GM23338 (cell line): ENCODE measurements around the gene ADPGK. TPM values are rescaled to one million over a fixed set of nuclear protein-coding genes. Genes with fewer than 3 reads are reported as not detected.

Source experiments
- ATAC-seq: fragments of 200-7000 bp; cut with Tn5 transposase; 3 replicates; pipeline ENCODE4 v1.9.1; 2020
- DNase-seq: peaks from one replicate; pipeline ENCODE4 v3.0.0-alpha.2; 2015; ENCODE audit warnings: low spot score
- H2AFZ ChIP-seq: fragments of 200-600 bp; sonication (generic); 2 replicates; pipeline ENCODE4 v1.8.0; 2016; ENCODE audit warnings: antibody characterized with exemption, mild to moderate bottlenecking, moderate library complexity
- H3F3A ChIP-seq: fragments of 200-600 bp; sonication (generic); replicated peaks from 2 replicates; pipeline ENCODE4 v1.8.0; 2017; ENCODE audit warnings: antibody characterized with exemption, mixed run types, low read depth
- H3K27ac ChIP-seq: fragments of 200-600 bp; sonication (generic); 2 replicates; pipeline ENCODE4 v1.6.1; 2016; ENCODE audit warnings: low read depth
- H3K27me3 ChIP-seq: fragments of 200-600 bp; sonication (generic); 2 replicates; pipeline ENCODE4 v1.8.0; 2016; ENCODE audit warnings: mild to moderate bottlenecking, mixed run types, moderate library complexity; ENCODE audit not compliant: insufficient read depth
- H3K36me3 ChIP-seq: fragments of 200-600 bp; sonication (generic); 2 replicates; pipeline ENCODE4 v1.8.0; 2016; ENCODE audit warnings: mild to moderate bottlenecking; ENCODE audit not compliant: insufficient read depth
- H3K4me1 ChIP-seq: fragments of 200-600 bp; sonication (generic); 2 replicates; pipeline ENCODE4 v1.8.0; 2016; ENCODE audit warnings: mild to moderate bottlenecking, moderate library complexity; ENCODE audit not compliant: insufficient read depth
- H3K4me2 ChIP-seq: fragments of 200-600 bp; sonication (generic); 2 replicates; pipeline ENCODE4 v1.7.1; 2017; ENCODE audit warnings: mixed run types
- H3K4me3 ChIP-seq: fragments of 200-600 bp; sonication (generic); 2 replicates; pipeline ENCODE4 v1.6.1; 2016; ENCODE audit warnings: mixed run types
- H3K79me2 ChIP-seq: fragments of 200-600 bp; sonication (generic); replicated peaks from 2 replicates; pipeline ENCODE4 v1.8.0; 2017; ENCODE audit warnings: mild to moderate bottlenecking; ENCODE audit not compliant: insufficient read depth
- H3K9me2 ChIP-seq: fragments of 200-600 bp; sonication (generic); 2 replicates; pipeline ENCODE4 v1.8.0; 2017; ENCODE audit not compliant: insufficient read depth
- H4K20me1 ChIP-seq: fragments of 200-600 bp; sonication (generic); replicated peaks from 2 replicates; pipeline ENCODE4 v1.8.0; 2017; ENCODE audit warnings: mild to moderate bottlenecking; ENCODE audit not compliant: insufficient read depth
- H3K27ac Mint-ChIP-seq: 2 replicates; pipeline ENCODE4 v1.8.0; 2020; ENCODE audit warnings: inconsistent platforms, mild to moderate bottlenecking, moderate library complexity, mixed read lengths
- H3K27me3 Mint-ChIP-seq: 3 replicates; pipeline ENCODE4 v1.8.0; 2022; ENCODE audit warnings: low read depth, mild to moderate bottlenecking, moderate library complexity, mixed read lengths, inconsistent platforms; ENCODE audit not compliant: insufficient read depth, poor library complexity
- H3K36me3 Mint-ChIP-seq: 3 replicates; pipeline ENCODE4 v1.8.0; 2021; ENCODE audit warnings: low read depth, mild to moderate bottlenecking, inconsistent platforms, moderate library complexity, mixed read lengths
- H3K4me1 Mint-ChIP-seq: 3 replicates; pipeline ENCODE4 v1.8.0; 2020; ENCODE audit warnings: mild to moderate bottlenecking, inconsistent platforms, mixed read lengths
- H3K4me3 Mint-ChIP-seq: 3 replicates; pipeline ENCODE4 v1.8.0; 2021; ENCODE audit warnings: moderate library complexity, mild to moderate bottlenecking, inconsistent platforms, mixed read lengths
- H3K9me3 Mint-ChIP-seq: 3 replicates; pipeline ENCODE4 v1.8.0; 2020; ENCODE audit warnings: moderate library complexity, mild to moderate bottlenecking, inconsistent platforms, mixed read lengths
- CREB1 ChIP-seq: fragments of 250-450 bp; sonication (Bioruptor Pico); IDR thresholded peaks from 2 replicates; pipeline ENCODE4 v1.5.0; 2020; ENCODE audit warnings: low read depth, mild to moderate bottlenecking, moderate library complexity
- EZH2 ChIP-seq: fragments of 200-600 bp; sonication (generic); IDR thresholded peaks from one replicate; pipeline ENCODE4 v1.8.0; 2017; ENCODE audit warnings: antibody characterized with exemption, mild to moderate bottlenecking, low read depth; ENCODE audit not compliant: unreplicated experiment
- STAT1 ChIP-seq: IDR thresholded peaks from one replicate; pipeline ENCODE4 v1.6.1; 2016; ENCODE audit warnings: antibody characterized with exemption; ENCODE audit not compliant: unreplicated experiment
- ZNF114 ChIP-seq: fragments of 250-450 bp; sonication (Bioruptor Pico); IDR thresholded peaks from 2 replicates; pipeline ENCODE4 v1.5.0; 2020; ENCODE audit warnings: mild to moderate bottlenecking, moderate library complexity
- ZNF331 ChIP-seq: fragments of 250-450 bp; sonication (Bioruptor Pico); IDR thresholded peaks from 2 replicates; pipeline ENCODE4 v1.5.0; 2020; ENCODE audit warnings: low read depth, mild to moderate bottlenecking, moderate library complexity
- polyA plus RNA-seq: library from polyadenylated mRNA; unstranded; fragments of >200 nt; fragmentation: Nextera tagmentation; extraction: Ambion mirVana; gene quantifications from 2 replicates; pipeline ENCODE4 v1.2.1, GENCODE V29; 2016
- total RNA-seq: library from RNA; depleted of rRNA; stranded (reverse); fragments of >200 nt; shearing (Covaris generic); gene quantifications from 2 replicates; pipeline ENCODE4 v1.2.3, GENCODE V29; 2014
- TF ChIP-seq, protein P1 (sequence below), 2 experiments: fragments of 200-600 bp in 1 of 2; sonication (generic) in 1 of 2; conservative IDR thresholded peaks; 2 replicates each; pipeline versions ENCODE4 v1.5.1 to v1.6.1; 2016 to 2017; ENCODE audit warnings: antibody characterized with exemption in 2 of 2, low read depth in 2 of 2, mild to moderate bottlenecking in 2 of 2, moderate library complexity in 1 of 2
- TF ChIP-seq, protein P2 (sequence below): IDR thresholded peaks from one replicate; pipeline ENCODE4 v1.6.1; 2018; ENCODE audit warnings: antibody characterized with exemption; ENCODE audit not compliant: unreplicated experiment
- TF ChIP-seq, protein P3 (sequence below): fragments of 250-450 bp; sonication (Bioruptor Pico); IDR thresholded peaks from 2 replicates; pipeline ENCODE4 v1.5.0; 2020; ENCODE audit warnings: mild to moderate bottlenecking, moderate library complexity
- TF ChIP-seq, protein P4 (sequence below): IDR thresholded peaks from 2 replicates; pipeline ENCODE4 v1.6.1; 2016; ENCODE audit warnings: antibody characterized with exemption

Gene ADPGK
- total and polyA plus RNA-seq, 2 experiments from 2014 or later = 21.5 to 57.0 TPM

DNA sequence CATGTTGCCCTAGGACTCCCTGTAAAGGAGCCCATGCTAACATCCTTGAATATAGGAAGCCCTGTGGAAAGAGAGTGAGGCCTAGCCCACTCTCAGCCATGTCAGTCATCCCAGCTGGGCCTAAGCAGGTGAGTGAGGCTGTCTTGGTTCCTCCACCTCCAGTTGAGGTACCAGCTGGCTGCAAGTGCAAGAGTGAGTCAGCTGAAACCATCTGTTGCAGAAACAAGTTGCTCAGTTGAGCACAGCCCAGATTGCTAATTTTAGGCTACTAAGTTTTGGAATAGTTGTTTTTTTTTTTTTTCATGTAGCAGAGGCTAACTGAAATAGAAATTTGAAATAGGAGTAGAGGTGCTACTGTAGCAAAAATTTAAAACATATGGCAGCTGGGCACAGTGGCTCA lies 43.7 kb upstream of the ADPGK start:
- TF ChIP-seq EZH2 (no peak), STAT1 (no peak)
- TF ChIP-seq, protein P1, sequence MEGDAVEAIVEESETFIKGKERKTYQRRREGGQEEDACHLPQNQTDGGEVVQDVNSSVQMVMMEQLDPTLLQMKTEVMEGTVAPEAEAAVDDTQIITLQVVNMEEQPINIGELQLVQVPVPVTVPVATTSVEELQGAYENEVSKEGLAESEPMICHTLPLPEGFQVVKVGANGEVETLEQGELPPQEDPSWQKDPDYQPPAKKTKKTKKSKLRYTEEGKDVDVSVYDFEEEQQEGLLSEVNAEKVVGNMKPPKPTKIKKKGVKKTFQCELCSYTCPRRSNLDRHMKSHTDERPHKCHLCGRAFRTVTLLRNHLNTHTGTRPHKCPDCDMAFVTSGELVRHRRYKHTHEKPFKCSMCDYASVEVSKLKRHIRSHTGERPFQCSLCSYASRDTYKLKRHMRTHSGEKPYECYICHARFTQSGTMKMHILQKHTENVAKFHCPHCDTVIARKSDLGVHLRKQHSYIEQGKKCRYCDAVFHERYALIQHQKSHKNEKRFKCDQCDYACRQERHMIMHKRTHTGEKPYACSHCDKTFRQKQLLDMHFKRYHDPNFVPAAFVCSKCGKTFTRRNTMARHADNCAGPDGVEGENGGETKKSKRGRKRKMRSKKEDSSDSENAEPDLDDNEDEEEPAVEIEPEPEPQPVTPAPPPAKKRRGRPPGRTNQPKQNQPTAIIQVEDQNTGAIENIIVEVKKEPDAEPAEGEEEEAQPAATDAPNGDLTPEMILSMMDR (conservative IDR thresholded peaks at IDR 0.05; ENCODE audit: low read depth in 2 of 2) = no peak
- Histone ChIP-seq H3K79me2 (no peaks in the 10 kb centered on the region), H3K4me2 (no peak overlapping the region), H3K27ac (no peak overlapping the region), H3F3A (no peaks in the 10 kb centered on the region), H3K4me3 (no peak overlapping the region), H3K27me3 (no peaks in the 10 kb centered on the region), H3K36me3 (no peaks in the 10 kb centered on the region), H2AFZ (no peak overlapping the region), H3K4me1 (no peaks in the 10 kb centered on the region), H3K9me2 (peaks cover 3% of the 10 kb centered on the region; the same call in 1 of the 2 replicates), H4K20me1 (no peaks in the 10 kb centered on the region)
- H3K27me3 Mint-ChIP-seq = peaks cover 9% of the 10 kb centered on the region
- H3K27ac Mint-ChIP-seq = no peak overlapping the region
- DNase-seq (no peak), ATAC-seq (no peak)
- H3K9me3 Mint-ChIP-seq = no peaks in the 10 kb centered on the region
- no peak overlapping the region for H3K4me3 Mint-ChIP-seq
- no peaks in the 10 kb centered on the region for H3K36me3 Mint-ChIP-seq
- no peaks in the 10 kb centered on the region for H3K4me1 Mint-ChIP-seq

DNA sequence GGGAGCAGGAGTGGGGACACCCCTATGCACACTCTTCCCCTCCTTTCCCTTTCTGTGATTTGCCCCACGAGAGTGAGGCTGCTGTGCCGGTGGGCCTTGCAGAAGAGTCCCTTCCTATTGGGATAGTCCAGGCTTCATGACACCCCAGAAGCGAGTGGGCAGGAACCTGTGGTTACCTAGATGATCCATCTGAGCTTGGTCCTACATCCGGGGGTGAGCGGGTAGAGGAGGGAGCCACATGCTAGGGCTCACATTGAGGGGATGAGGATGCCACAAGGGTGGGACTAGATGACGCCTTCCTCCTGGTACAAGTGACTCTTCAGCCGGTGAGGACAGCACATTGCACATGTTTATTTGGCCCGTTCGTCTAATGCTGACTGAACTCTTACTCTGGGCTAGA lies 43.1 kb upstream of the ADPGK start:
- H3K4me1 ChIP-seq = no peaks in the 10 kb centered on the region
- H3K36me3 ChIP-seq = no peaks in the 10 kb centered on the region
- no peak overlapping the region for H3K4me3 ChIP-seq
- peaks cover 7% of the 10 kb centered on the region for H3K9me2 ChIP-seq
- no peaks in the 10 kb centered on the region for H4K20me1 ChIP-seq
- H3K79me2 ChIP-seq = no peaks in the 10 kb centered on the region
- H3K4me2 ChIP-seq = no peak overlapping the region
- peaks cover 9% of the 10 kb centered on the region for H3K27me3 Mint-ChIP-seq
- no peaks in the 10 kb centered on the region for H3K27me3 ChIP-seq
- H2AFZ ChIP-seq = no peak overlapping the region
- no peaks in the 10 kb centered on the region for H3K4me1 Mint-ChIP-seq
- H3K9me3 Mint-ChIP-seq = no peaks in the 10 kb centered on the region
- ATAC-seq = no peak
- H3K36me3 Mint-ChIP-seq = no peaks in the 10 kb centered on the region
- no peak for DNase-seq
- H3K27ac Mint-ChIP-seq = no peak overlapping the region
- no peak overlapping the region for H3K4me3 Mint-ChIP-seq
- no peak overlapping the region for H3K27ac ChIP-seq
- H3F3A ChIP-seq = no peaks in the 10 kb centered on the region
- TF ChIP-seq CREB1 (CRISPR knock-in tag) = no peak
- no peak for TF ChIP-seq ZNF331
- TF ChIP-seq STAT1 = no peak
- no peak for TF ChIP-seq ZNF114
- no peak for TF ChIP-seq EZH2
- TF ChIP-seq, protein P2, sequence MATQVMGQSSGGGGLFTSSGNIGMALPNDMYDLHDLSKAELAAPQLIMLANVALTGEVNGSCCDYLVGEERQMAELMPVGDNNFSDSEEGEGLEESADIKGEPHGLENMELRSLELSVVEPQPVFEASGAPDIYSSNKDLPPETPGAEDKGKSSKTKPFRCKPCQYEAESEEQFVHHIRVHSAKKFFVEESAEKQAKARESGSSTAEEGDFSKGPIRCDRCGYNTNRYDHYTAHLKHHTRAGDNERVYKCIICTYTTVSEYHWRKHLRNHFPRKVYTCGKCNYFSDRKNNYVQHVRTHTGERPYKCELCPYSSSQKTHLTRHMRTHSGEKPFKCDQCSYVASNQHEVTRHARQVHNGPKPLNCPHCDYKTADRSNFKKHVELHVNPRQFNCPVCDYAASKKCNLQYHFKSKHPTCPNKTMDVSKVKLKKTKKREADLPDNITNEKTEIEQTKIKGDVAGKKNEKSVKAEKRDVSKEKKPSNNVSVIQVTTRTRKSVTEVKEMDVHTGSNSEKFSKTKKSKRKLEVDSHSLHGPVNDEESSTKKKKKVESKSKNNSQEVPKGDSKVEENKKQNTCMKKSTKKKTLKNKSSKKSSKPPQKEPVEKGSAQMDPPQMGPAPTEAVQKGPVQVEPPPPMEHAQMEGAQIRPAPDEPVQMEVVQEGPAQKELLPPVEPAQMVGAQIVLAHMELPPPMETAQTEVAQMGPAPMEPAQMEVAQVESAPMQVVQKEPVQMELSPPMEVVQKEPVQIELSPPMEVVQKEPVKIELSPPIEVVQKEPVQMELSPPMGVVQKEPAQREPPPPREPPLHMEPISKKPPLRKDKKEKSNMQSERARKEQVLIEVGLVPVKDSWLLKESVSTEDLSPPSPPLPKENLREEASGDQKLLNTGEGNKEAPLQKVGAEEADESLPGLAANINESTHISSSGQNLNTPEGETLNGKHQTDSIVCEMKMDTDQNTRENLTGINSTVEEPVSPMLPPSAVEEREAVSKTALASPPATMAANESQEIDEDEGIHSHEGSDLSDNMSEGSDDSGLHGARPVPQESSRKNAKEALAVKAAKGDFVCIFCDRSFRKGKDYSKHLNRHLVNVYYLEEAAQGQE = no peak
- TF ChIP-seq, protein P3, sequence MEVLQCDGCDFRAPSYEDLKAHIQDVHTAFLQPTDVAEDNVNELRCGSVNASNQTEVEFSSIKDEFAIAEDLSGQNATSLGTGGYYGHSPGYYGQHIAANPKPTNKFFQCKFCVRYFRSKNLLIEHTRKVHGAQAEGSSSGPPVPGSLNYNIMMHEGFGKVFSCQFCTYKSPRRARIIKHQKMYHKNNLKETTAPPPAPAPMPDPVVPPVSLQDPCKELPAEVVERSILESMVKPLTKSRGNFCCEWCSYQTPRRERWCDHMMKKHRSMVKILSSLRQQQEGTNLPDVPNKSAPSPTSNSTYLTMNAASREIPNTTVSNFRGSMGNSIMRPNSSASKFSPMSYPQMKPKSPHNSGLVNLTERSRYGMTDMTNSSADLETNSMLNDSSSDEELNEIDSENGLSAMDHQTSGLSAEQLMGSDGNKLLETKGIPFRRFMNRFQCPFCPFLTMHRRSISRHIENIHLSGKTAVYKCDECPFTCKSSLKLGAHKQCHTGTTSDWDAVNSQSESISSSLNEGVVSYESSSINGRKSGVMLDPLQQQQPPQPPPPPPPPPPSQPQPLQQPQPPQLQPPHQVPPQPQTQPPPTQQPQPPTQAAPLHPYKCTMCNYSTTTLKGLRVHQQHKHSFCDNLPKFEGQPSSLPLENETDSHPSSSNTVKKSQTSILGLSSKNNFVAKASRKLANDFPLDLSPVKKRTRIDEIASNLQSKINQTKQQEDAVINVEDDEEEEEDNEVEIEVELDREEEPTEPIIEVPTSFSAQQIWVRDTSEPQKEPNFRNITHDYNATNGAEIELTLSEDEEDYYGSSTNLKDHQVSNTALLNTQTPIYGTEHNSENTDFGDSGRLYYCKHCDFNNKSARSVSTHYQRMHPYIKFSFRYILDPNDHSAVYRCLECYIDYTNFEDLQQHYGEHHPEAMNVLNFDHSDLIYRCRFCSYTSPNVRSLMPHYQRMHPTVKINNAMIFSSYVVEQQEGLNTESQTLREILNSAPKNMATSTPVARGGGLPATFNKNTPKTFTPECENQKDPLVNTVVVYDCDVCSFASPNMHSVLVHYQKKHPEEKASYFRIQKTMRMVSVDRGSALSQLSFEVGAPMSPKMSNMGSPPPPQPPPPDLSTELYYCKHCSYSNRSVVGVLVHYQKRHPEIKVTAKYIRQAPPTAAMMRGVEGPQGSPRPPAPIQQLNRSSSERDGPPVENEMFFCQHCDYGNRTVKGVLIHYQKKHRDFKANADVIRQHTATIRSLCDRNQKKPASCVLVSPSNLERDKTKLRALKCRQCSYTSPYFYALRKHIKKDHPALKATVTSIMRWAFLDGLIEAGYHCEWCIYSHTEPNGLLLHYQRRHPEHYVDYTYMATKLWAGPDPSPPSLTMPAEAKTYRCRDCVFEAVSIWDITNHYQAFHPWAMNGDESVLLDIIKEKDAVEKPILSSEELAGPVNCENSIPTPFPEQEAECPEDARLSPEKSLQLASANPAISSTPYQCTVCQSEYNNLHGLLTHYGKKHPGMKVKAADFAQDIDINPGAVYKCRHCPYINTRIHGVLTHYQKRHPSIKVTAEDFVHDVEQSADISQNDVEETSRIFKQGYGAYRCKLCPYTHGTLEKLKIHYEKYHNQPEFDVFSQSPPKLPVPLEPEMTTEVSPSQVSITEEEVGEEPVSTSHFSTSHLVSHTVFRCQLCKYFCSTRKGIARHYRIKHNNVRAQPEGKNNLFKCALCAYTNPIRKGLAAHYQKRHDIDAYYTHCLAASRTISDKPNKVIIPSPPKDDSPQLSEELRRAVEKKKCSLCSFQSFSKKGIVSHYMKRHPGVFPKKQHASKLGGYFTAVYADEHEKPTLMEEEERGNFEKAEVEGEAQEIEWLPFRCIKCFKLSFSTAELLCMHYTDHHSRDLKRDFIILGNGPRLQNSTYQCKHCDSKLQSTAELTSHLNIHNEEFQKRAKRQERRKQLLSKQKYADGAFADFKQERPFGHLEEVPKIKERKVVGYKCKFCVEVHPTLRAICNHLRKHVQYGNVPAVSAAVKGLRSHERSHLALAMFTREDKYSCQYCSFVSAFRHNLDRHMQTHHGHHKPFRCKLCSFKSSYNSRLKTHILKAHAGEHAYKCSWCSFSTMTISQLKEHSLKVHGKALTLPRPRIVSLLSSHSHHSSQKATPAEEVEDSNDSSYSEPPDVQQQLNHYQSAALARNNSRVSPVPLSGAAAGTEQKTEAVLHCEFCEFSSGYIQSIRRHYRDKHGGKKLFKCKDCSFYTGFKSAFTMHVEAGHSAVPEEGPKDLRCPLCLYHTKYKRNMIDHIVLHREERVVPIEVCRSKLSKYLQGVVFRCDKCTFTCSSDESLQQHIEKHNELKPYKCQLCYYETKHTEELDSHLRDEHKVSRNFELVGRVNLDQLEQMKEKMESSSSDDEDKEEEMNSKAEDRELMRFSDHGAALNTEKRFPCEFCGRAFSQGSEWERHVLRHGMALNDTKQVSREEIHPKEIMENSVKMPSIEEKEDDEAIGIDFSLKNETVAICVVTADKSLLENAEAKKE (CRISPR knock-in tag) = no peak
- TF ChIP-seq, protein P4, sequence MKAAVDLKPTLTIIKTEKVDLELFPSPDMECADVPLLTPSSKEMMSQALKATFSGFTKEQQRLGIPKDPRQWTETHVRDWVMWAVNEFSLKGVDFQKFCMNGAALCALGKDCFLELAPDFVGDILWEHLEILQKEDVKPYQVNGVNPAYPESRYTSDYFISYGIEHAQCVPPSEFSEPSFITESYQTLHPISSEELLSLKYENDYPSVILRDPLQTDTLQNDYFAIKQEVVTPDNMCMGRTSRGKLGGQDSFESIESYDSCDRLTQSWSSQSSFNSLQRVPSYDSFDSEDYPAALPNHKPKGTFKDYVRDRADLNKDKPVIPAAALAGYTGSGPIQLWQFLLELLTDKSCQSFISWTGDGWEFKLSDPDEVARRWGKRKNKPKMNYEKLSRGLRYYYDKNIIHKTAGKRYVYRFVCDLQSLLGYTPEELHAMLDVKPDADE = no peak
